Loucy (cell line): ENCODE results near the gene RALGAPB.

ENCODE experiments used
- H2AFZ ChIP-seq: fragments of 200-600 bp; sonication (generic); 2 replicates; pipeline ENCODE4 v1.6.0; 2016; ENCODE audit warnings: antibody characterized with exemption, mild to moderate bottlenecking, low read length, moderate library complexity
- H3F3A ChIP-seq: fragments of 200-600 bp; 2 replicates; pipeline ENCODE4 v1.6.0; 2016; ENCODE audit warnings: antibody characterized with exemption, low read depth, mild to moderate bottlenecking
- H3K27me3 ChIP-seq: fragments of 200-600 bp; sonication (generic); 2 replicates; pipeline ENCODE4 v1.6.1; 2014; ENCODE audit warnings: low read length, mild to moderate bottlenecking; ENCODE audit not compliant: insufficient read depth, poor library complexity, severe bottlenecking
- H3K36me3 ChIP-seq: fragments of 200-600 bp; sonication (generic); 2 replicates; pipeline ENCODE4 v1.6.1; 2016; ENCODE audit warnings: low read length; ENCODE audit not compliant: insufficient read depth
- H3K4me1 ChIP-seq: fragments of 200-600 bp; sonication (generic); 2 replicates; pipeline ENCODE4 v1.5.1; 2014; ENCODE audit warnings: low read length, mild to moderate bottlenecking; ENCODE audit not compliant: insufficient read depth, poor library complexity, severe bottlenecking
- H3K4me2 ChIP-seq: fragments of 200-600 bp; sonication (generic); 2 replicates; pipeline ENCODE4 v1.6.0; 2014; ENCODE audit warnings: antibody characterized with exemption, low read length, low read depth, mild to moderate bottlenecking; ENCODE audit not compliant: poor library complexity, severe bottlenecking
- H3K4me3 ChIP-seq: fragments of 200-600 bp; sonication (generic); 2 replicates; pipeline ENCODE4 v1.5.1; 2014; ENCODE audit warnings: low read length, mild to moderate bottlenecking, mixed read lengths; ENCODE audit not compliant: poor library complexity, severe bottlenecking
- H3K79me2 ChIP-seq: fragments of 200-600 bp; sonication (generic); 2 replicates; pipeline ENCODE4 v1.6.1; 2014; ENCODE audit warnings: low read length; ENCODE audit not compliant: insufficient read depth
- H3K9ac ChIP-seq: fragments of 200-600 bp; sonication (generic); 2 replicates; pipeline ENCODE4 v1.6.0; 2014; ENCODE audit warnings: mild to moderate bottlenecking, low read depth, low read length, moderate library complexity; ENCODE audit not compliant: poor library complexity, severe bottlenecking
- H3K9me2 ChIP-seq: fragments of 200-600 bp; sonication (generic); replicated peaks from 2 replicates; pipeline ENCODE4 v1.6.1; 2016; ENCODE audit warnings: low read depth, low read length, mixed read lengths
- H3K9me3 ChIP-seq: fragments of 200-600 bp; sonication (generic); 2 replicates; pipeline ENCODE4 v1.6.1; 2014; ENCODE audit warnings: mild to moderate bottlenecking, antibody characterized with exemption, low read length, low read depth; ENCODE audit not compliant: insufficient read depth
- H4K20me1 ChIP-seq: fragments of 200-600 bp; sonication (generic); 2 replicates; pipeline ENCODE4 v1.6.0; 2014; ENCODE audit warnings: antibody characterized with exemption, low read length, mild to moderate bottlenecking; ENCODE audit not compliant: insufficient read depth, poor library complexity, severe bottlenecking
- EZH2phosphoT487 ChIP-seq: fragments of 200-600 bp; IDR thresholded peaks from 2 replicates; pipeline ENCODE4 v1.6.1; 2018; ENCODE audit warnings: antibody characterized with exemption, mild to moderate bottlenecking, moderate library complexity, borderline replicate concordance
- TF ChIP-seq, protein P1 (sequence below): fragments of 200-600 bp; sonication (generic); conservative IDR thresholded peaks from 2 replicates; pipeline ENCODE4 v1.5.1; 2014; ENCODE audit warnings: mild to moderate bottlenecking, antibody characterized with exemption, low read length

RALGAPB gene

DNA sequence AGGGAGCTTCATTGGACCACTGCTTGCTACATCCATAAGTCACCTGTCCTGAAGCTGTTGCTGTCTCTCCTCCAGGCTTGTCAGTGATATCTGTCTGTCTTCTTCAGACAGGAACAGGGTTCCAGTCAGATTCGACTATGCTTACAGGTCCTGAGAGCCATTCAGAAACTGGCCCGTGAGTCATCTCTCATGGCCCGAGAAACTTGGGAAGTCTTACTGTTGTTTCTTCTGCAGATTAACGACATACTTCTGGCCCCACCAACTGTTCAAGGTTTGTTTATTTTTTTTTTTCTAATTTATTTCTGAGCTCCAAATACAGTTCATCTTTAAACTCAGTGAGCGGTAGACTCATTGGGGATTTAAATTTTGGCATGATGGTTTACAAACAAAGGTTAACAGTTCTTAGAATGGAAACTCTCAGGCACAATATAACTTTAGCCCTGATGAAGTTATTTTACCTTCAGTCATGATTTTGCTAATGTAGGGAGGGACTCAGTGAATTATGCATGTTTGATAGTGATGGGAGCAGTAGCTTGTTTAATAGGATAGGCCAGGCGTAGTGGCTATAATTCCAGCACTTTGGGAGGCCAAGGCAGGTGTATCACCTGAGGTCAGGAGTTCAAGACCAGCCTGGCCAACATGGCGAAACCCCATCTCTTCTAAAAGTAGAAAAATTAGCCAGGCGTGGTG lies 24.7 kb downstream of the RALGAPB start:
- no peaks in the 10 kb centered on the region for H3K27me3 ChIP-seq
- H3K4me3 ChIP-seq = no peak overlapping the region
- no peak overlapping the region for H2AFZ ChIP-seq
- H3K4me1 ChIP-seq = no peaks in the 10 kb centered on the region
- no peak overlapping the region for H3K9ac ChIP-seq
- no peaks in the 10 kb centered on the region for H3F3A ChIP-seq
- no peaks in the 10 kb centered on the region for H4K20me1 ChIP-seq
- TF ChIP-seq, protein P1, sequence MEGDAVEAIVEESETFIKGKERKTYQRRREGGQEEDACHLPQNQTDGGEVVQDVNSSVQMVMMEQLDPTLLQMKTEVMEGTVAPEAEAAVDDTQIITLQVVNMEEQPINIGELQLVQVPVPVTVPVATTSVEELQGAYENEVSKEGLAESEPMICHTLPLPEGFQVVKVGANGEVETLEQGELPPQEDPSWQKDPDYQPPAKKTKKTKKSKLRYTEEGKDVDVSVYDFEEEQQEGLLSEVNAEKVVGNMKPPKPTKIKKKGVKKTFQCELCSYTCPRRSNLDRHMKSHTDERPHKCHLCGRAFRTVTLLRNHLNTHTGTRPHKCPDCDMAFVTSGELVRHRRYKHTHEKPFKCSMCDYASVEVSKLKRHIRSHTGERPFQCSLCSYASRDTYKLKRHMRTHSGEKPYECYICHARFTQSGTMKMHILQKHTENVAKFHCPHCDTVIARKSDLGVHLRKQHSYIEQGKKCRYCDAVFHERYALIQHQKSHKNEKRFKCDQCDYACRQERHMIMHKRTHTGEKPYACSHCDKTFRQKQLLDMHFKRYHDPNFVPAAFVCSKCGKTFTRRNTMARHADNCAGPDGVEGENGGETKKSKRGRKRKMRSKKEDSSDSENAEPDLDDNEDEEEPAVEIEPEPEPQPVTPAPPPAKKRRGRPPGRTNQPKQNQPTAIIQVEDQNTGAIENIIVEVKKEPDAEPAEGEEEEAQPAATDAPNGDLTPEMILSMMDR = no peak
- no peak for TF ChIP-seq EZH2phosphoT487
- H3K9me2 ChIP-seq = no peaks in the 10 kb centered on the region
- no peaks in the 10 kb centered on the region for H3K79me2 ChIP-seq
- H3K36me3 ChIP-seq = peaks cover 88% of the 10 kb centered on the region; the same call in 1 of the 2 replicates
- H3K9me3 ChIP-seq = no peaks in the 10 kb centered on the region
- H3K4me2 ChIP-seq = no peak overlapping the region

DNA sequence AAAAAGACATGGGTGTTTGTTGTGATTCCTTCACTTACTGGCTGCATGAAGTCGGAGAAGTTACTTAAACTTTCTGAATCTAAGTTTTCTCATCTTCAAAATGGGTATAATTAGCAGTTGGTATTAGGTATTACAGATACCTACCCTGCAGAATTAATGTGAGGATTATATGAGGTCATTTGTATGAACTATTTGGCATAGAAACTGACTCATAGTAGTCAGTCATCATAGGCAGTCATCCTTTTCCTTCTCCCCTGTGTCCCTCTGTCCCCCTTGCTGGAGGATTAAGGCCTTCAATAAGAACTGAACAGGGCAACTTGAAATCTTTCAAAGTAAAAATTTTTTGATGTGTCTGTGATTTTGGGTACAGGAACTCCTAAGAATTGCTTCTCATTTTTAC lies 26.3 kb downstream of the RALGAPB start:
- H3K4me1 ChIP-seq = no peaks in the 10 kb centered on the region
- H2AFZ ChIP-seq = no peak overlapping the region
- H3K9me2 ChIP-seq = no peaks in the 10 kb centered on the region
- TF ChIP-seq, protein P1 = no peak
- no peak for TF ChIP-seq EZH2phosphoT487
- H3K9me3 ChIP-seq = no peaks in the 10 kb centered on the region
- H3F3A ChIP-seq = no peaks in the 10 kb centered on the region
- no peak overlapping the region for H3K4me3 ChIP-seq
- no peaks in the 10 kb centered on the region for H3K79me2 ChIP-seq
- no peaks in the 10 kb centered on the region for H4K20me1 ChIP-seq
- H3K4me2 ChIP-seq = no peak overlapping the region
- H3K27me3 ChIP-seq = no peaks in the 10 kb centered on the region
- H3K36me3 ChIP-seq = peaks cover 88% of the 10 kb centered on the region; the same call in 1 of the 2 replicates
- no peak overlapping the region for H3K9ac ChIP-seq

DNA sequence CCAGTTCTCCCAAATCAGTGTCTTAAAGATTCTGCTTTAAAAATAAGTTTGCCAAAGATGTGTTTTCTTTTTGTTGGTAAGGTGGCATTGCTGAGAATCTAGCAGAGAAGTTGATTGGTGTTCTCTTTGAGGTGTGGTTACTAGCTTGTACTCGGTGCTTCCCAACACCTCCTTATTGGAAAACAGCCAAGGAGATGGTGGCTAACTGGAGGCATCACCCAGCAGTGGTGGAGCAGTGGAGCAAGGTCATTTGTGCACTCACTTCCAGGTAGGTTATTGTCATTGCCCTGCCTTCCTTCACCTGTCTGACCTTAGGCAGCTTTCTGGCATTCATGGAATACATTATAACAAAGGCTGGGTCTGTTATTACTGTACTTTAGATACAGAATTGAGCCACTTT lies 26.7 kb downstream of the RALGAPB start:
- H3K9me3 ChIP-seq = no peaks in the 10 kb centered on the region
- H3K4me1 ChIP-seq = no peaks in the 10 kb centered on the region
- H3K36me3 ChIP-seq = peaks cover 86% of the 10 kb centered on the region; the same call in 1 of the 2 replicates
- no peaks in the 10 kb centered on the region for H4K20me1 ChIP-seq
- H3K9ac ChIP-seq = no peak overlapping the region
- no peak overlapping the region for H3K4me2 ChIP-seq
- no peaks in the 10 kb centered on the region for H3F3A ChIP-seq
- H3K79me2 ChIP-seq = no peaks in the 10 kb centered on the region
- no peak for TF ChIP-seq EZH2phosphoT487
- TF ChIP-seq, protein P1 = no peak
- no peaks in the 10 kb centered on the region for H3K9me2 ChIP-seq
- H2AFZ ChIP-seq = no peak overlapping the region
- H3K4me3 ChIP-seq = no peak overlapping the region
- H3K27me3 ChIP-seq = no peaks in the 10 kb centered on the region
